ENCODE results near the gene CCDC60.

CCDC60 gene, protein sequence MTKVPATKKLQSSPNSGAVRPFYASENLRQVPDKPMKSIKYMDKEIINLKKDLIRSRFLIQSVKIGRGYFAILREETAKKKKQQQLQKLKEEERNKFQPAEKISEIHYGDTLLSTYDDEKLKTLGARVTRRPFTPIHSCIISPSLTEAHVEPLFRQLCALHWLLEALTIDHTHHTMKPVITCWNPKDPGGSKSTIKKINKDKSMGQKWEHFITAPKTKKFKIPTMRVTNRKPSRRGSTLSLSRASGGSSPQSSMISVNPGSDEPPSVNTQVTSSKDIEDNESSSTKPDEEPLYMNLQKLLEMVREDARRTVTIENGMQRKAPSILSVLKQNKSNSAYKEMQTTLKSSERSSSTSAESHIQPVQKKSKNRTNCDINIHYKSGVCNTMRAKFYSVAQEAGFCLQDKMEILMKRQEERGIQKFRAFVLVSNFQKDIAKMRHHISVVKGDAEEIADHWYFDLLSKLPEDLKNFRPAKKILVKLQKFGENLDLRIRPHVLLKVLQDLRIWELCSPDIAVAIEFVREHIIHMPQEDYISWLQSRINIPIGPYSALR

DNA sequence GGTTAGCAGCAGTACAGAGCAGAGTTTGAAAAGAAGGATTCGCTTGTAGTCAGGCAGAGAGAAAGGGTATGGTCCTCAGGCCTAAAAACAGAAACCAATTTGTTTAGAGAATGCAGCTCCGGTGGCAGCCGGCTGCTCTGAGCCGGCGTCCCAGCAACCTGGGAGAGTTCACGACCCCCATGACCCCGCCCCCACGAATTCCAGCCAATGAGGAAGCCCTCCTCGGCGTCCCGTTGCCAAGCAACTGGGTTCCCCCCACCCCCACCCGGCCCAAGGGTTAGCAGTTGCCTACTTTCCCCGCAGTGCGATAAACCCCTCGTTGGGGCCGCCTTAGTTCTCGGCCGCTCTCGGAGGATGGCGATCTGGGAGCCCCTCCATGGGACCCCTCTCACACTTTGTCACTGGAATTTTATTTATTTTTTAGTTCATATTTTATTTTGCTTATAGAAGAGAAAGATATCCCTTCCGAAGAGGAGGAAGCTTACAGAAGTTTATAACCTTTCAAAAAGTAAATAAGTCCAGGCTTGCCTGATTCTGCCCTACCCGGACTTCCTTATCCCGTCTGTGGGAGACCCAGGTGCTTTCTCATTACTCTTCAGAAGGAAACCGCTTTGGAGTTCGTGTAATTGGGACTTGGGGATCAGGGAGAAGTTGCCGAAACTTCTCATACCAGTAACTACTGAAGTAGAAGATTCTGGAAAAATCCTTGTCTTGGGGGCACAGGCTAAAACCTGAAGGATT is at the start of gene CCDC60:
TSS of gene CCDC60 (plus strand) at position 300 of the 741 bp plus-strand sequence. CDS start 448 bp downstream, outside the sequence.
- no peak for DNase-seq (ENCODE audit: low read depth in 3 of 3)

- DNase-seq (ENCODE audit: low read depth in 3 of 3) = no peak
Observed at GRCh38 chr12:119288576-119288975, 46.0 kb upstream of the CCDC60 start.

DNA sequence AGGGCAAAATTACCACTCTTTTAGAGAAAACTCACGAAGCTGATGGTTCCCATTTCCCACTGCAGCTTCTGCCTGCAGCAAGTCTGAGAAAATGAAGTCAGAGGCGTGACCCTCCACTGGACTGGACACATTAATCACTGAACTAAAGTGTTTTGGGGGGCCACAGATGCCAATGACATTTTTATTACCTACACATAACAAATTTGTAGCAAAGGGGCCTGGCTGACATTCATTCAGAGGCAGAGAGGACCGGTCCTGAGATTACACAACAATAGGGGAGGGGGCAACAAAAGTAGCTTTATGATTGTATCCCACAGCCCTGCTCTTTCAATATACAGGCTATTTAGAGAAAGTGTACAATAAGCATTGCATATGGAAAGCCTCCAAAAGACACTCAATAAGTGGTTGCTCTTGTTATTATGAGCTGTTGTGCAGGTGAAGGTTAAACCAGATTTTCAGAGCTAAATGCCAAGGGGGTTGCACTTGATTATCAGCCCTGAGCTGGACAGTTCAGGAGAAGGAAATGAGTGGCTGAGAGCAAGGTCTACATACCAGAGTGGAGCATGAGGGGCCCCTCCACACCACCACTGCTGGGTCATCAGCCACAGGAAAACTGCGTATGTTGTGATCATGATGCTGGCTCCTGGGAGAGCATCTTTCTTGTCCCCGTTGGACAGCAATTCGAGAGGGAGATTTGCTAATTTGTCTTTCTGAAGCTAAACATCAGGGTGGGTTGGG is 41.5 kb upstream of the CCDC60 start:
- DNase-seq (ENCODE audit: low read depth in 3 of 3) = no peak

DNA sequence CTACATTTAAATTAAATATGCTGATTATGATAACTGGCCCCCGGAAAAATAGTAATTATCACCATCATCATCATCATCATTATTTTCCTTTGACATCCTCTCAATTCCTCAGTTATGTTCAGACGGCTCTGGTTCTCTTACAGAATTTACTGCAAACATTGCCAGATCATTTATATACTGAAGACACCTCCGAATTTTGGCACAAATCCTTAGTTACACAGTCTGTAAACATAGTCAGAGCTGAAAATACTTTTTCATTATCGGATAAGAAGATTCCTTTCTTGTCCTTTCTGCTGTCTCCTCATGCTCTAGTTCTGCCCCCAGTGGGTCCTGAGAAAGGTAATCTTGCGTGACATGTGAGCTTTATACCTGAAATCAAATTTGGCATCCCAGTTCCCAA is 40.3 kb upstream of the CCDC60 start:
- DNase-seq (ENCODE audit: low read depth in 3 of 3) = no peak

DNA sequence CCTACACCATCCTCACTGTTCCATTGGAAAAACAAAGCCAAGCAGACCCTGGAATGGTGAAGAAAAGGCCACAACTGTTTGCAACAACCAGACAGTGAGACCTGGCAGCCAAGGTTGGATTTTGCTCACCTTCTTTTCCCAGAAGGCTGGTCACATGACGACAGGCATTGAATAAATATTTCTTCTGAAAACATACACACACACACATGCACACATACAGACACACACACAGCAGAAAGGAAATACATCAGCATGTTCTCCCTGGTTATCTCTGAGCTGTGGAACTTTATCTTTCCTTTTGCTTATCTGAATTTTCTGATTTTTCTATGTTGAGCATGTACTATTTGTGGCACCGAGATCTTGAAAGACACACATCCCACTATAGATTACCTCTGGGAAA is 38.0 kb upstream of the CCDC60 start:
- no peak for DNase-seq (ENCODE audit: low read depth in 3 of 3)

DNA sequence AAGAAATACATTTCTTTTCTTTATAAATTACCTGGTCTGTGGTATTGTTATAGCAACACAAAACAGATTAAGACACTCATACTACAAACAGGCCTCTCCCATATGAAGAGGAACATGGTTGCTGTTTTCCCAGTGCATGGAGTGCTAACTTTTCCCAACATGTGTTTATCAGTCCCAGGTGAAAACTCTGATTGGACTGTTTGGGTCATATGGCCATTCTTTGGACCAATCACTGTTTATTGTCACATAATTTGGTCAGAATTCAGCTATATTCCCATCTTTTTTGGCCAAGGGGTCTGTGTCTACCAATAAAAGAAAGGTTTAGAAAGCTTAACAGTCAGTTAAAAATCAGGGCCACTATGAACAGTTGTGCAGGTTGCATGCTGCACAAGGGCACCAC is 35.4 kb upstream of the CCDC60 start:
- no peak for DNase-seq (ENCODE audit: low read depth in 3 of 3)

- no peak for DNase-seq (ENCODE audit: low read depth in 3 of 3)
Observed at GRCh38 chr12:119301379-119301778, 33.1 kb upstream of the CCDC60 start.

DNA sequence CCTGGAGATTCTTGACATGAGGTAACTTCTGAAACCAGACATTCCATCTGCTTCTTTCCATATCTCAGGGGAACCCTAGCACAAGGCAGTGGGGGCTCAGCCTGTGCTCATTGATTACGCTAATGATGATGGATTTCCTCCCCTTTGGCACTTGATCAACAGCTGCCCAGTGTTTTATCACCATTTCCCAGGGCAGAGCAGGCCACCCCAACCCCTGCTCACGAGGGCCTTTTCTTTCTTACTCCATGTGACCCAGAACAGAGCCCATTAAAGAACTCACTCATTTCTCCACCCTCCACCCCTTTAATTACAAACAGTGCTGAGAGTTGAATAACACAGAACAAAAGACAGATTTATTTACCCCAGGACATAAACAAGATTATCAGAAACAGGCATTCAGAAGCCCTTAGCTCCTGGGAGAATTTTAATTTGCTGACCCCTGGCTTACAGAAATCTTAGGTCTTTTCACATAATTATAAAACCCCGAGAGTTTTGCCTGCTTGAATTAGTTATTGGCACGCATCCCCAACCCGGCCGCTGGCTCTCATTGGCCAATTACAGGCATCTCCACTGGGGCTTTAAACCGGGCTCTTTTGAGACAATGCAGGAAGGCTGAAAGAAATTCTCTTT is 32.0 kb upstream of the CCDC60 start:
- DNase-seq (ENCODE audit: low read depth in 3 of 3) = no peak

- DNase-seq (ENCODE audit: low read depth in 3 of 3) = no peak
Observed at GRCh38 chr12:119306593-119306992, 27.9 kb upstream of the CCDC60 start.

- DNase-seq (ENCODE audit: low read depth in 3 of 3) = no peak
Observed at GRCh38 chr12:119307747-119308146, 26.8 kb upstream of the CCDC60 start.

DNA sequence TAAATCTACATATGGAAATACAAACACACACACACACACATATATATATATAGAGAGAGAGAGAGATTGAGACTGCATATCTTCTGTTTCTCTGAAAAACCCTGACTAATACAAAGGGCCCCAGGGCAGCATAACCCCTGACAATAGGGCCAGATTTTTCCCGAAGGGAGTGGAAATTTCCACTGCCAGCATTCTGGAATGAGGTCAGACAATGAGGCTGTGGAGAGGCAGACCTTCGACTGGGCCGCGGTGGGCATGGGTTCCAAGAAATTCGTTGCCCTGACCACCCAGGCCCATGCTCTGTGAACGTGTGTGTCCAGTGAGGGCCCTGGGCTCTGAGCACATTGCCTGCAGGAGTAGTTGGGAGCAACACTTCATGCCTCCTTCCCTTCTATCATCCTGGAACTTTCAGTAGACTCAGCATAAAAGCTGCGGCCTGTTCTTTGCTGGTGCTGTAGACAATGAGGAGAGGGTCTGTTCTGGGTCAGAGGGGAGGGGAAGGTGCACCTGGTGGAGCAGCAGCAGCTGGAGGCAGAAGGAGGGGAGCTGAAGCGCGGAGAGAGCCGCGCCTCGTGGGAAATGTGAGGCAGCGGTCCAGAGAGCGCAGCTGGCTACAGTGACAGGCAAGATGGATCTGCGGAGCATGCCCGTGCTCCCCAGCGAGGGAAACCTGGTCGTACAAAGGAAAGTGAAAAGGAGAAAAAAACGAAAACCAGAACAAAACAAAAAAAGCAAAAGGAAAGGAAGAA is 25.6 kb upstream of the CCDC60 start:
- DNase-seq (ENCODE audit: low read depth in 3 of 3) = no peak

GRCh38 chr12:119311878-119312277 is 22.7 kb upstream of the CCDC60 start:
- no peak for DNase-seq (ENCODE audit: low read depth in 3 of 3)

- no peak for DNase-seq (ENCODE audit: low read depth in 3 of 3)
Observed at GRCh38 chr12:119312904-119313303, 21.6 kb upstream of the CCDC60 start.

DNA sequence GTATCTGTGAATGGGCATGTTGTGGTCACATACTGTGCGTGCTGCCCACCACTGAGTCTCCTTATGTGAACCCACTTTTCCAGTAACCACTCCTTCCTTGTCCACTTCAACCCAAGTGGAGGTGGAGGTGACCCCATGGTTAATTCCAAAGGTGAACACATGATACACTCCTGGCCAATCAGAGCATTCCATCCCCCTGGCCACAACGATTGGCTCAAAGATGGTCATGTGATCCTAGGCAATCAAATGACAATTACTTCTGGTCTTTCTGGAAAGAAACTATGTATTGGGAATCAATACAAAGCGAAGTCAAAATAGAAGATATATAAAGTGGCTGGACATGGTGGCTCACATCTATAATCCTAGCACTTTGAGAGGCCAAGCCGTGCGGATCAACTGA is 20.2 kb upstream of the CCDC60 start:
- no peak for DNase-seq (ENCODE audit: low read depth in 3 of 3)

DNA sequence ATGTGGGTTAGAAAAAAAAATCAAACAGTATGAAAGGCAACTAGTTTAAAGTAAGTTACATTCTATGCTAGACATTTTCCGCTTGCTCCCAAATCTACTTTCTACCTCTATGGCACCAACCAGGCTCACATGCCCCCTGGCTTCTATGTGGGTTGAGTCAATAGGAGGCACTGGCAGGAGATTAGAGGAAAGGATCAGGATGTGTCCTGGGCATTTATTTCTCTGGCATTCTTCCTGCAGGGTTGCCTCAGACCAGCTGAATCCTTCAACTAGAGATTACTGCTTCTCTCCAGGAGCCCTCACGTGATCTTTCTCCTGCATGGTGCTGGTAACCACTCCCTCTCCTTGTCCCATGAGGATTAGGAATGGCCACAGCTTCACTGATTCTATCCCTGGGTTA is 14.9 kb upstream of the CCDC60 start:
- DNase-seq (ENCODE audit: low read depth in 3 of 3) = no peak

DNA sequence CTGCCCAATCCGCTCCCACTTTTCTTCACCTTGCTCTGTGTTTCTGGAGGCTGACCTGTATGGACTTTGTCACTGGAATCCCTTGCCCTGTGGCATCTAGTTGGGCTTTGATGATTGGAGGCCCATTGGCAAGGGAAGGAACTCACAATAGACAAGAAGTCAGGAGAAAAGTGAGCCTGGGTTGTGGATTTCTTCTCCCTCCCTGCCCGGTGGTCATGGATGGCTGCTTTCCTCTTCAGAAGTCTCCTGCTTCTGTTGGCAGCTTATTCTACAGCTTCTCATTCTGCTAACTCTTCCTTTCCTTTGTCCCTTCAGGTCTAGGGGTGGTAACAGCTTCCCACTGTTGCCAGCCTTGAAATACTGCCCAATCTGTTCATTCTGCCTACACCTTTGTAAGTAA is 13.9 kb upstream of the CCDC60 start:
- DNase-seq (ENCODE audit: low read depth in 3 of 3) = no peak

GRCh38 chr12:119322301-119322723 is 12.2 kb upstream of the CCDC60 start:
- DNase-seq (ENCODE audit: low read depth in 3 of 3) = no peak

GRCh38 chr12:119325813-119326212 is 8.7 kb upstream of the CCDC60 start:
- DNase-seq (ENCODE audit: low read depth in 3 of 3) = no peak

- no peak for DNase-seq (ENCODE audit: low read depth in 3 of 3)
Observed at GRCh38 chr12:119326341-119326740, 8.2 kb upstream of the CCDC60 start.

DNA sequence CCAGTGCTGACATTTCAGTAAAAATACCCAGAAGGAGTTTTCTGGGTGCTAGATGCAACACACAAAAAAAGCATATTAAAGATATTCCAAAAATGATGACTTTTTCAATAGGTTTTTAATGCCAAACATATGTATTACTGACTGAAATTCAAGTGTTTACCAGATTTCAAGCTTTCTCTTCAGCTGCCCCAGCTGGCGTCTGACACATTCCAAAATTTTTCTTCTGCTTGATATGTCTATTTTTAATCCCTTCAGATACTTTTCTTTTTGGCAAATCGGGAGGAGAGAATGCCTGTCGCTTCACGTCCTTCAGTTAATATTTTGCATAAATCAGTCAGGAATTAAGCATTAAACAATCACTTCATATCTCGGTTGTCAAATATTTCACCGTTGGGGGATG is 7.1 kb upstream of the CCDC60 start:
- DNase-seq (ENCODE audit: low read depth in 3 of 3) = no peak

DNA sequence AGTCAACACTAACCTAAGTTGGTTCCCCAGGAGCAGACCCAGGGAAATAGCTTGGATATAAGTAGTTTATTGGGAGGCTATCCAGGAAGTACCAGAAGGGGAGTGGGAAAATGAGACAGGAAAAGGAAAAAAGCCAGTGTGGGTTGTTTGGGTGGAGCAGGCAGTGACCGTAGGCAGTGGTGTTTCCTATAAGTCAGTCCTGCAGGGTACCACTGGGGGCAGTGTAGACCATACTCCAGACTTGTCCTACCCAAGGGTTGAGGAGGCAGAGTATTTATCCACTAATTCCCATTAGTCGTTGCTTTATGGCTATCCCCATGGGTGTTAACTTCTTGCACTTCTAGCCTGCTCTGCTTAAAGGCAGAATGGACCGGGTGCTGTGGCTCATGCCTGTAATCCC is 6.4 kb upstream of the CCDC60 start:
- no peak for DNase-seq (ENCODE audit: low read depth in 3 of 3)

All from stimulated activated CD4-positive, alpha-beta T cell treated with anti-CD3 and anti-CD28 coated beads, TNF-alpha, amount 100 ng/mL, for 48 hours (primary cell).